GM21619 (cell line): ENCODE data around the gene PPIL1.

ENCODE experiments used
- ATAC-seq: cut with Tn5 transposase; IDR thresholded peaks from one replicate; pipeline ENCODE4 v1.9.1; 2021; ENCODE audit not compliant: unreplicated experiment

The PPIL1 gene

DNA sequence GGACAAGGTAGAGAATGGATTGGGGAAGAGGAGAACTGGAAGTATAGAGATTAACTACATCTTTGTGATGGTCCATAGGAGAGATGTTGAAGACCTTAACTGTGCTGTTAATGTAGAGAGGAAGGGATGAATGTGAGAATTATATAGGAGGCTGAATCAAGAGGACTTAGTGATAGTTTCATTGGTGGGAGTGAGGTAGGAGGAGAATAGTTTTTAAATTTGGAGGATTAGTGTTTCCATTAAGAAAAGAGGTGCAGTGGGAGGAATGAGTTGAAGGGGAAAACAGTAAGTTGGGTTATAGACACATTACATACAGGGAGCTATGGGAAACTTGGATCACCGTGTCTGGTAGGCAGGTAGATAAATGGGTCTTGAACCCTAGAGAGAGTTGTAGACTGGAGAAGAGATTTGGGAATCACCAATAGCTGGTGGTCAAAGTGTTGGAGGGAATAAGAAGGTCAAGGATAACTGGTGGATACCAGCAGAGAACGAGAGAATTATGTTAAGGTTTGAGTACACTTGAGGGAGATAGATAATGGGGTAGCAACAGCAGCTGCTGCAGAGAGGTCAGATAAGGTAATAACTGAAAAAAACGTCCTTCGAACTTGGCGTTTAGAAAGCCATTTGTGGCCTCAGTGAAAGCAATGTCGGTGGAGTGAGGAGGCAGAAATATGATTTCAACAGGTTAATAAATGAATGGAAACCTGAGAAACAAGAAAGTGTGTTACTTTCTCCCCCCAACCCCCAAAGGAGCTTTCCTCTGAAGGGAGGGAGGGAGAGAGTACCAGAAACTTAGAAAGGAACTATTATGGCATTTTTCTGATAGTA lies 14.3 kb upstream of the PPIL1 start:
- ATAC-seq, result no peak

- ATAC-seq, result no peak
Measured at GRCh38 chr6:36888115-36888643, 13.6 kb upstream of the PPIL1 start.

DNA sequence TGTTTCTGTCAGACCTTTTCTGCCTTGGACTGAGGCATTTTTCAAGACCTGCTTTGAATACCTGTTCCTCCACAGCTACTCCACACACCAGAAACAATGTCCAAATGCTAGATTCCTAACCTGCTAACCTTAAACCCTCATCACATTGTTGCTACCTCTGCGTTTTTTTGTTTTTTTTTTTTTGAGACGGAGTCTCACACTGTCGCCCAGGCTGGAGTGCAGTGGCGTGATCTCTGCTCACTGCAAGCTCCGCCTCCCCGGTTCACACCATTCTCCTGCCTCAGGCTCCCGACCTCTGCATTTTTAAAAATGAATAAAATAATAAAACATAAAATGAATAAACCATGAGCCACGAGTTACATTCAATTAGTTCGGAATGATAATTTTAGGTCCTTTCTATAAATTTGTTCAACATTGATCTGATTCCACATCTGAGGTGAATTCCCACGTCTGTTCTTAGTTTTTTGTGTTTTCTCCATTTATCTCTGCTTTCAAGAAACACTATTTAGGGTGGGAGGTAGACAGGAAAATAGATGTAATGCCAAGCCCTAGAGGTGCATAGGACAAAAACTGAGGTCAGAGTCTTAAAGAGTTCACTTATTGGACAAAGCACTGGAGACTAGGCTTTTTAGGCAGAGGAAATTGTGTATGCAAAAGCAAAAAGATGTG lies 12.5 kb upstream of the PPIL1 start:
- ATAC-seq, result no peak

DNA sequence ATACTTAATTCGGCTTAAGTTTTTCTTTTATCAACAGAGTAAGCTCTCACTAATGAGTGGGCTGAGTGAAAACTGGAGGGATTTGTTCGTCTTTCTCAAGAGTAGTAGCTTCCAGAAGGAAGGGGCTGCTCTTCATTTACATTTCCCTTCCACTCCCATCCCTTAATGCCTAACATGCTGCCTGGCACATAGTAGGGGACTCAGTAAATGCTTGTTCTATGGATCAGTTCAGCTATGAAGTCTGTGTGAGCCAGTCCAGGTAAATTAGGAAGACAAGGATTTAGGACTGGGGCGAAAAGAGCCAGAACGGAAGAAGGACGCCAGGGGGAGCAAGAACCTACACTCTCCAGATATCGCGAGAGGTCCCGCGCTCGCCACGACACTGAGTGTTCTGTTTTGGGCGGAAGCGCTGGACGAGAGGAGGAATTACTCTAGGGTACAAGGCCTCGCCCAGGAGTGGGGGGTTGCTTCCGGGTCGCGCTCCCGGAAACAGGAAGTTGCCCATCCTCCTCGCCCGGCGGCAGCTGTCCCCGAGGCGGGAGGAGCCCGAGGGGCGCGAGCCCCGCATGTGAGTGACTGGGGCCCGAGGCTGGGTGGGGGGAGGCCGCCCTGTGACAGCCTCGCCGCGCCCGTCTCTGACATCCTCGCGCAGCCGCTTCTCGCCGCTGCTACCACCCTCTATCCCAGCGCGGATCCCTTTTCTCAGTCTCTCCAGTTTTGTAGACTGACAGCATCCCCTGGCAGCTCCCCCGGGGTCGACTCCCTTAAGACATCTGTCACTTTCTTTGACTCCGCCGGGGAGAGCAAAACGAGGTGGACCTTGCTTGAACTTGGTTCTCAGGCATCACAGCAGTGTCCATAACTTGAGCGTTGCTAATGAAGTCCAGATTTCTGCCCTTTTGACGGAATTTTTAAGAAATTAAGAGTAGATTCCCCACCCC lies 11.1 kb upstream of the PPIL1 start, which contains the start of gene C6orf89:
C6orf89 (plus strand) TSS at position 492 of the 941 bp plus-strand sequence. CDS start 13,493 bp downstream, outside the sequence.
- ATAC-seq, result peak; percentile 95

DNA sequence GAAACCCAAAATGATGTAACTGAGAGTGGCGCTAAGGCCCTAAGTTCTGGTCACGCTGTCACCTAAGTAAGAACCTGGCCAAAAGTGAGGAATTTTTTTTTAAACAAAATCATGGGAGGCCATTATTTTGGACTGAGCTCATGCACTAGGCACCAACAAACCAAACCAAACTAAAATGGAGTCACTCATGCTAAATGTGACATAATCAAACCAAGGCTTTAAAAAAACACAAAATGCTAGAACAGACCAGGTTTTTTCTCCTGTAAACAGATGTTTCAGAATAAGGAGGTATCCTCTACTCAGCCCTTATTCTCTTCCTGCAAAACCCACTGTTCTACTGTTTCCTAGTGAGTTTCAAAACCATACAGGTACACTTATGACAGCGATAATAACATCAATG lies 10.0 kb upstream of the PPIL1 start:
- ATAC-seq, result no peak

- ATAC-seq, result no peak
Measured at GRCh38 chr6:36875250-36875633, 639 bp upstream of the PPIL1 start.

DNA sequence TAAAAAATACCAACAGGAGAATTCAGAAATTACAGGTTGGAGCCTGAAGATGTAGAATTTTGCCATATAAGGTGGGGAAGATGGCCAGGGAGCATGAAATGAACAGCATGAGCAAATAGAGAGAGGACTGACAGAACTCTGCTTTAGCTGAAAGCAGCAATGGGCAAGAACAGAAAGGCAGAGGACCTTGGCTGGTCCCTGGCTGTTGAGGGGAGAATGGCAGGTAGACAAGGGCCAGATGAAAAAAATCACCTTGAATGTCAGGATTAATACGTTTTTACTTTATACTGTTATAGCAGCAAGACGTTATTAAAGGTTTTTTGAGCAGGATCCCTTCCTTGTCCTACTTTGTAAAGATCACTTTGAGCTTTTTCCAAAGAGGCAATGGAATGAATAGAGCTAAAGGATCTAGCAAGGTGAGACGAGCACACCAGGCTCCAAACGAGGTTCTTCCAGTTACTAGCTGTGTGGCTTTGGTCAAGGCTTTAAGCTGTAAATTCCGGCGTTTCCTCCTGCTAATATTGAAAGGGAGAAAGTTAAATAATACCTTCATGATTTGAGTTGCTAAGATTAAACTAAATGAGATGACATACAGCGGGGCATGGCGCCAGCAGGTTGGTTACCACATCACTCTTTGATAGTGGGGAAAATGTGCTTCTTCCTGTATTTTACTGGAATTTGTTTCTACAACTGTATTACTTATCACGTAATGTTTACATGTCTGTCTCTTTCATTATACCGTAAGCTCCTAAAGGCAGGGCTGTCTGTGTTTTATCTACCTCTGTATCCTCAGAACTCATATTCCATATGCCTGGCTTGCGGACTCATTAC lies 776 bp downstream of the PPIL1 start:
- ATAC-seq, result no peak

DNA sequence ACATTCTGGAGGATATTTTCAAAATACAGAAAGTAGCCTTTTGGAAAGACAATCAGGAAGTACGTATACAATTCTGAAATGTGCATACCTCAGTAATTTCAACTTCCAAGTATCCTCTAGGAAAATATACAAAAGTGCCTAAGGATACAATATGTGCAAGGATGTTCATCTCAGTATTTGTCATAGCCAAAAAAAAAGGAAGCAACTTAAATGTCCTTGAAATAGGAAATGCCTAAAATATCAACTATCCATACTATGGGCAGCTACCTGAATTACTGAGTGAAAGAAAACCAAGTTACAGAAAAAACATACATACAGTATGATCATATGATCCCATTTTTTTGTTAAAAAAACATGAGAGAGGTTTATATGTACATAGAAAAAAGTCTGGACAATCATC lies 1.5 kb downstream of the PPIL1 start:
- ATAC-seq, result no peak

DNA sequence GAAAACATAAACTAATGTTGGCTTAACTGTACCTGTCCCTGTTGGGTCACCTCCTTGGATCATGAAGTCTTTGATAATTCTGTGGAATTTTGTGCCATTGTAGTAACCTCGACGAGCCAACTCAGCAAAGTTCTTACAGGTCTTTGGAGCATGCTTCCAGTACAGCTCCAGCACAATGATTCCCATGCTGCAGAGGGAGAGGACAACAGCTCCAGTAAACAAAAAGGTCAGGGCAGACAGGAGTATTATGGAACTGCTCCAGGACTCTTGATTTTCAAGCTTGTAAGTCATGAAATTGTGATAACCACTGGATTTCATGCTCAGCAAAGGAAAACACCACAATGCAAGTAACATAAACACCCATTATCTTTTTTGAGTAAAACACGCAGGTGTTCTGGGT lies 2.9 kb downstream of the PPIL1 start:
- no peak for ATAC-seq

DNA sequence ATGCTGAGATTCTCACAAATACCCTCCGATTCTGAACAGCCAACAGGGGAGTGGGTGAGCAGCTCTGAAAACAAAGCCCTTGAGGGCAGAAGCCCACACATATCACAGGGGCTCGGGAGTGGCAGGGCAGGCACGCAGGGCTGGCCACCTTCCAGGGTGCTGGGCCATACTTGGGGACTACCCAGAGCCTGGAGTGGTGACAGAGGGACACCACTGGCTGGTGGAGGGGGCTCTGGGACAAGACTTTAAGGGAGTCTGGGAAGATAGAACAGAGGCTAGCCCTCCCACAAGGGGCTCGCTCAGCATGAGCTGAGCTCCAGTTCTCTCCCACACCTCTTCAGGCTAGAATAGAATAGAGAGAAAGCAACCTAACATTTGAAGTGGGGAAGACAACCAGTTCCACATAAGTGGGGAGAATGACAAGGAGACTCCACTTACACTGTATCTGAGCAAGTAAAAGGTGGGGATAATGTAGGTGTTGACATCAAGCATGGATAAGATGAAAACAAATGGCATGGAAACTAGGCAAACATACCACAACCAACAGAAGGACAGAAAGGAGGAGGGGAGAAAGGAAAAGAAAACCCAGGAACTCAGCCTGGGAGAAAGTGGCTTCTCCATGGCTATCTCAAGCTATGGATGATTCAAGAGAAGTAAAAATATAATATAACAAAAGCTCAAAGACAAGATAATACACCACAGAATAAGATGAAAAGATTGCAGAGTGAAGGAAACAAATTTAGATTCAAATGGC lies 7.0 kb downstream of the PPIL1 start:
- ATAC-seq, result no peak

DNA sequence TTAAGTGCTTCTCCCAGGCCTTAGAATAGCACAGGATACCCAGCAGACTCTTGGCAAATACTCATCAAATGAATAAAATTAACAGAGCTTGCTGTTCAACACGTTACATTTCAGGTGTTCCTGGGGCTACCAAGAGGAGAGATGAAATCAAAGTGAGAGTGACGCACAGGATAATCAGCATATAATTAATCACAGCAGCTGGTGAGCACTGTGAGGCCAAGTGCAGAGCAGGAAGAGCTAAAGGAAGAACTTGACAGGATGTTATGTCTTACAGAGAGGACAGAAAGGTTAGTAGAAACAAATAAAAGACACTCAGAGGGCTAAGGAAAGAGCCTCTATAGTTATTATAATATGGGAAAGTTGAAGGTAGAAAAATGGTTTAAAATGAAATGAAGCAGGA lies 8.8 kb downstream of the PPIL1 start:
- no peak for ATAC-seq

DNA sequence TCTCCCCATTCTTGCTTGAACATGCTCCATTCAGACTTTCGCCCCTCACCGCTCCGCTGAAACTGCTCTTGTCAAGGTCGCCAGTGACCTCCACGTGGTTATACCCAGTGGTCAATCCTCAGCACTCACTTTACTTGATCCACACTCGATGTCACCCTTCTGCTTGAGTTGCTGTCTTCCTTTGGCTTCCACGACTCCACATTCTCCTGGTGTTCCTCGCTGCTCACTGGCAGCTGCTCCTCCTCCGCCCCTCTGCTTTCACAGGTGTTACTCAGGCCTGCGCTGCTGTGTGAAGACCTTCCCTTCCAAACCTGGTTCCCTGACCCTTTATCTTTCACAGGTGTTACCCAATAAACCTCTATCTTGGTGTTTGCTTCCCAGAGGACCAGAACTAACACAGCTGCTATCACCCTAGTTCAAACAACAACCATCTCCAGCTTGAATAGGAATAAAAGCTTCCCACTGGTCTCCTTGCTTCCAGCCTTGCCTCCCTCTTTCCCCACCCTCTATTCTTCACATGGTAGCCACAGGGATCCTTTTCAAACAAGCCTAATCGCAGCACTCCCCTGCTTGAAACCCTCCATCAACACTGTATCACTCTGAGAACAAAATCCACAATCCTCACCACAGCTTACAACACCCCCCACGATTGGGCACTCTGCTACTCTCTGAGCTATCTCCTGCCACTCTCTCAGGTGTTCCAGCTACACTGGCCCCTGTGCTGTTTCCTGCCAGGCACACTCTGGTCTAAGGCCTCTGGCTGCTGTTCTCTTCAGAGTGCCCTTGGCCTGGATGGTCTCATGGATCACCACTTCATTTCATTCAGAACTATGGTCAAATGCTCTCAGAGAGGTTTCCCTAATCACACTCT lies 10.7 kb downstream of the PPIL1 start:
- ATAC-seq, result no peak

DNA sequence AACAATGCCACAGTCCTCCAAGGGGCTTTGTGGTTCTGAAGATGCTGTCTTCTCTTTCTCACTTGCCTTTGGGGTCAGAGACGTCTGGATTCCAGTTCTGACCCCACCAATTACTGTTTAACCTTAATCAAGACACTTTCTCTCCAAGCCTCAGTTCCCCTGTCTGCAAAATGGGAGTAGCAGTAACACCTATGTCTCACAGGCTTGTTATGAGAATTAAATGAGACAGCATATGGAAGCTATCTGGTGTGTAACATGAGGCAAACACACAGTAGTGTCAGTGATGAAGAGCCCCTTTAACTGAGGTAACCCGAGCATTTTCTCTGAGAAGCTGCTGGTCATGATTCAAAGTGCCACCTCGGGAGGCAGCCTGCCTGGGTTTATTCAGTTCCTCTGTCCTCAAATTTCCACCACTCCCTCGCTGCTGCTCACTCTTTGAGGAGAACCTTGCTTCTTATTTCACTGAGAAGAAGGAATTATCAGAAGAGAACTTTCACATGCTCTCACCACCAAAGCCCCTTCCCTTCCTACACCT lies 11.7 kb downstream of the PPIL1 start:
- ATAC-seq, result no peak

- no peak for ATAC-seq
Measured at GRCh38 chr6:36862164-36862847, 12.3 kb downstream of the PPIL1 start.

- no peak for ATAC-seq
Measured at GRCh38 chr6:36860126-36860525, 14.5 kb downstream of the PPIL1 start.

- no peak for ATAC-seq
Measured at GRCh38 chr6:36858407-36858981, 16.1 kb downstream of the PPIL1 start.

DNA sequence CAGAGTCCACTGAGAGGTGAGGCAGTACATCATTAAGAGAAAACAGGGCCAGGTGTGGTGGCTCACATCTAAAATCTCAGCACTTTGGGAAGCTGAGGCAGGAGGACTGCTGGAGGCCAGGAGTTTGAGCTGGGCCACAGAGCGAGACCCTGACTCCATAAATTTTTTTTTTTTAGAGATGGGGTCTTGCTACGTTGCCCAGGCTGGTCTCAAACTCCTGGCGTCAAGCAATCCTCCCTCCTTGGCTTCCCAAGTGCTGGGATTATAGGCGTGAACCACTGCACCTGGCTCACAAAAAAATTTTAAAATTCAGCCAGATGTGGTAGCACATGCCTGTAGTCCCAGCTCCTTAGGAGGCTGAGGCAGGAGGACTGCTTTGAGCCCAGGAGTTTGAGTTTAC lies 17.3 kb downstream of the PPIL1 start:
- no peak for ATAC-seq
